ENCODE results near the gene NOL4L.

Gene NOL4L

GRCh38 chr20:32474009-32474716, 111.0 kb downstream of the NOL4L start:
- H3K4me3 ChIP-seq (ENCODE audit: low read depth, low read length) = no peak overlapping the region

GRCh38 chr20:32473231-32474008, 111.7 kb downstream of the NOL4L start:
- no peak for TF ChIP-seq CTCF (IDR thresholded peaks at IDR 0.05; ENCODE audit: control insufficient read depth, extremely low read depth, insufficient read depth)
- no peak for DNase-seq (ENCODE audit: low read depth)
- H3K4me3 ChIP-seq (ENCODE audit: low read depth, low read length) = no peak overlapping the region

More at GRCh38 chr20:32474009-32474716, 111.0 kb downstream of the NOL4L start:
- DNase-seq (ENCODE audit: low read depth) = no peak
- TF ChIP-seq CTCF (IDR thresholded peaks at IDR 0.05; ENCODE audit: control insufficient read depth, extremely low read depth, insufficient read depth) = no peak

GRCh38 chr20:32472581-32473207, 112.4 kb downstream of the NOL4L start:
- DNase-seq (ENCODE audit: low read depth) = no peak
- no peak for TF ChIP-seq CTCF (IDR thresholded peaks at IDR 0.05; ENCODE audit: control insufficient read depth, extremely low read depth, insufficient read depth)
- H3K4me3 ChIP-seq (ENCODE audit: low read depth, low read length) = no peak overlapping the region

- TF ChIP-seq CTCF (IDR thresholded peaks at IDR 0.05; ENCODE audit: control insufficient read depth, extremely low read depth, insufficient read depth) = no peak
- DNase-seq (ENCODE audit: low read depth) = no peak
- H3K4me3 ChIP-seq (ENCODE audit: low read depth, low read length) = no peak overlapping the region
Measured at GRCh38 chr20:32470940-32471339, 114.2 kb downstream of the NOL4L start.

- no peak for DNase-seq (ENCODE audit: low read depth)
- TF ChIP-seq CTCF (IDR thresholded peaks at IDR 0.05; ENCODE audit: control insufficient read depth, extremely low read depth, insufficient read depth) = peak; percentile 41; the same call in 1 of the 2 replicates
- no peak overlapping the region for H3K4me3 ChIP-seq (ENCODE audit: low read depth, low read length)
Measured at GRCh38 chr20:32470025-32470861, 114.9 kb downstream of the NOL4L start.

GRCh38 chr20:32468860-32469259, 116.3 kb downstream of the NOL4L start:
- TF ChIP-seq CTCF (IDR thresholded peaks at IDR 0.05; ENCODE audit: control insufficient read depth, extremely low read depth, insufficient read depth) = no peak
- DNase-seq (ENCODE audit: low read depth) = no peak
- no peak overlapping the region for H3K4me3 ChIP-seq (ENCODE audit: low read depth, low read length)

Data from LNCaP clone FGC (cell line).